ENCODE results near the gene OR6C6. TPM values are rescaled to one million over a fixed set of nuclear protein-coding genes. Genes with fewer than 3 reads are reported as not detected.
"Not testable (repeated sequence)": the region's sequence is repeated elsewhere in the genome, so short reads cannot be mapped to it uniquely, and the experiment has no call there.

Gene OR6C6
- total RNA-seq (not detected in 2 replicates), polyA plus RNA-seq (not detected in 2 replicates), polyA minus RNA-seq (ENCODE audit: low replicate concordance) (not detected in 2 replicates)
- polyA plus RNA-seq (2012), result not detected in 2 replicates

DNA sequence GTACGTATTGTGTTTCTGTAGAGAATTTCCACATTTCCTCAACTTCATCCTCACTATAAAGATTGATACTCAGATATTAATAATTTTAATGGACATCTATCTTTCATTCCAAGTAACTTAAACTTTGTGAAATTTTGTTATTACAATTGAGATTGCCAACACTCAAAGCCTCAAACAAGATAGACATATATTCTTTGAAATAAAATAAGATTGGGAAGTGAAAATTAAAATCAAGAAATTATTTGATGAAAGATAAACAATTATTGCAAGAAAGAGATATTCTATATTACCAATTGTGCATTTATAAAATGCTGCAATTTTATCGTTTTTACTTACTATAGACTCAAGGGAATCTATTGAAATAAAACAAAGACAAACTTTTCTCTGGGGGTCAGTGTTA, at the start of gene OR6C6:
OR6C6 (minus strand) TSS at position 101 of the 400 bp plus-strand sequence. CDS start 1,337 bp downstream, outside the sequence.
- no peaks in the 10 kb centered on the region for H3K4me1 ChIP-seq (ENCODE audit: control insufficient read depth, extremely low read depth, insufficient read depth, low read length)
- no peaks in the 10 kb centered on the region for H4K20me1 ChIP-seq (ENCODE audit: control insufficient read depth, extremely low read depth, insufficient read depth, low read length)
- no peaks in the 10 kb centered on the region for H3K27me3 ChIP-seq (ENCODE audit: control insufficient read depth, insufficient read depth, low read length)
- H3K4me2 ChIP-seq (ENCODE audit: extremely low read depth, insufficient read depth, low read length), result no peak within 1 kb of the TSS
- TF ChIP-seq, protein P1, sequence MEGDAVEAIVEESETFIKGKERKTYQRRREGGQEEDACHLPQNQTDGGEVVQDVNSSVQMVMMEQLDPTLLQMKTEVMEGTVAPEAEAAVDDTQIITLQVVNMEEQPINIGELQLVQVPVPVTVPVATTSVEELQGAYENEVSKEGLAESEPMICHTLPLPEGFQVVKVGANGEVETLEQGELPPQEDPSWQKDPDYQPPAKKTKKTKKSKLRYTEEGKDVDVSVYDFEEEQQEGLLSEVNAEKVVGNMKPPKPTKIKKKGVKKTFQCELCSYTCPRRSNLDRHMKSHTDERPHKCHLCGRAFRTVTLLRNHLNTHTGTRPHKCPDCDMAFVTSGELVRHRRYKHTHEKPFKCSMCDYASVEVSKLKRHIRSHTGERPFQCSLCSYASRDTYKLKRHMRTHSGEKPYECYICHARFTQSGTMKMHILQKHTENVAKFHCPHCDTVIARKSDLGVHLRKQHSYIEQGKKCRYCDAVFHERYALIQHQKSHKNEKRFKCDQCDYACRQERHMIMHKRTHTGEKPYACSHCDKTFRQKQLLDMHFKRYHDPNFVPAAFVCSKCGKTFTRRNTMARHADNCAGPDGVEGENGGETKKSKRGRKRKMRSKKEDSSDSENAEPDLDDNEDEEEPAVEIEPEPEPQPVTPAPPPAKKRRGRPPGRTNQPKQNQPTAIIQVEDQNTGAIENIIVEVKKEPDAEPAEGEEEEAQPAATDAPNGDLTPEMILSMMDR (conservative IDR thresholded peaks at IDR 0.05 in 1 of 2, IDR thresholded peaks at IDR 0.05 in 1 of 2; ENCODE audit: low read depth in 1 of 2, low read length in 2 of 2), result no peak
- no peak for TF ChIP-seq EZH2 (IDR thresholded peaks at IDR 0.05; ENCODE audit: low read length, missing control alignments)
- no peak within 1 kb of the TSS for H2AFZ ChIP-seq (ENCODE audit: low read length)
- H3K9me3 ChIP-seq (ENCODE audit: control insufficient read depth, insufficient read depth, low read depth, low read length), result no peaks in the 10 kb centered on the region
- no peak for DNase-seq (ENCODE audit: low read depth in 2 of 2)
- H3K79me2 ChIP-seq (ENCODE audit: control insufficient read depth, insufficient read depth, low read length), result no peaks in the 10 kb centered on the region
- no peaks in the 10 kb centered on the region for H3K36me3 ChIP-seq (ENCODE audit: control insufficient read depth, insufficient read depth, low read length)
- no peak within 1 kb of the TSS for H3K4me3 ChIP-seq (replicated peaks in 1 of 4; ENCODE audit: control extremely low read depth in 1 of 4, insufficient read depth in 1 of 4, low read depth in 3 of 4, low read length in 4 of 4)
- H3K27ac ChIP-seq (ENCODE audit: insufficient read depth, low read length), result no peak within 1 kb of the TSS
- no peak within 1 kb of the TSS for H3K9ac ChIP-seq (ENCODE audit: insufficient read depth, low read length)

DNA sequence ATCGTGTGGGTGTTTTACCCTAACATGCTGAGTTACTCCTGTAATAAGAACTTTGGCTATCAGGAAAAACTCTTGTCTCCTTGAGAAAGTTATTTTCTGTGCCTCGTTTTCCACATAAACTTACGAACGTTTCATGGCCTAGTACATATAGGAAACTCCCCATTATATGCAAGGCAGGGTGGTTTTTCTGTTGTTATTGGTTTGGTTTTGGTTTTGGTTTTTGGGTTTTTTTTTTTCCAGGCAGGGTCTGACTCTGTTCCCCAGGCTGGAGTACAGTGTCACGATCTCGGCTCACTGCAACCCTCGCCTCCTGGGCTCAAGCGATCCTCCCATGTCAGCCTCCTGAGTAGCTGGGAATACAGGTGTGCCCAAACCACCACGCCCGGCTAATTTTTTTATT, 39.6 kb upstream of the OR6C6 start:
- DNase-seq (ENCODE audit: low read depth in 2 of 2), result no peak
- Histone ChIP-seq H3K9ac (ENCODE audit: insufficient read depth, low read length) (no peak overlapping the region), H3K79me2 (ENCODE audit: control insufficient read depth, insufficient read depth, low read length) (no peaks in the 10 kb centered on the region), H3K27me3 (ENCODE audit: control insufficient read depth, insufficient read depth, low read length) (no peaks in the 10 kb centered on the region), H4K20me1 (ENCODE audit: control insufficient read depth, extremely low read depth, insufficient read depth, low read length) (no peaks in the 10 kb centered on the region), H3K4me2 (ENCODE audit: extremely low read depth, insufficient read depth, low read length) (no peak overlapping the region), H3K9me3 (ENCODE audit: control insufficient read depth, insufficient read depth, low read depth, low read length) (no peaks in the 10 kb centered on the region), H3K4me1 (ENCODE audit: control insufficient read depth, extremely low read depth, insufficient read depth, low read length) (no peaks in the 10 kb centered on the region), H3K4me3 (replicated peaks in 1 of 4; ENCODE audit: control extremely low read depth in 1 of 4, insufficient read depth in 1 of 4, low read depth in 3 of 4, low read length in 4 of 4) (no peak overlapping the region), H3K36me3 (ENCODE audit: control insufficient read depth, insufficient read depth, low read length) (no peaks in the 10 kb centered on the region), H3K27ac (ENCODE audit: insufficient read depth, low read length) (no peak overlapping the region), H2AFZ (ENCODE audit: low read length) (no peak overlapping the region)
- TF ChIP-seq EZH2 (IDR thresholded peaks at IDR 0.05; ENCODE audit: low read length, missing control alignments), result no peak
- TF ChIP-seq, protein P1 (conservative IDR thresholded peaks at IDR 0.05 in 1 of 2, IDR thresholded peaks at IDR 0.05 in 1 of 2; ENCODE audit: low read depth in 1 of 2, low read length in 2 of 2), result no peak

DNA sequence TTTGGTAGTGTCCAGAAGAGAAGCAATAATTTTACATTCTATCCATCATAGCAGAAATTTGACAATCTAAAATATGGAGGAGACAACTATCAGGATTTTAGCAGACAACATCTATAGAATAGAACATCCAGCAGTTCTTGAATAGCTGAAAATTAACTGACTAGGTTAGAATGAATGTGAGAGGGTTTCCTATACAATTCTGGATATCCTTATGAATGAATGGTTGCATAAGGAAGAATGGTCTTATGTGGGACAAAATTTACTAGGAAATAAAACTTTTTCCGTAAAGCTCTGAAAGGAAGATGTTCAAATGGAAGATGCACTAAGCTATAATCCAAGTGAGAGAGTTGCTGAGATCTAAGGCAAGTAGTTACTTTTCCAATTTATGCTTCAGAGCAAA, 34.1 kb upstream of the OR6C6 start, which contains the start of gene OR6C3:
OR6C3 (plus strand) TSS at position 301 of the 400 bp plus-strand sequence. CDS start 955 bp downstream, outside the sequence.
- H3K27me3 ChIP-seq (ENCODE audit: control insufficient read depth, insufficient read depth, low read length), result no peaks in the 10 kb centered on the region
- no peak within 1 kb of the TSS for H2AFZ ChIP-seq (ENCODE audit: low read length)
- H3K4me3 ChIP-seq (replicated peaks in 1 of 4; ENCODE audit: control extremely low read depth in 1 of 4, insufficient read depth in 1 of 4, low read depth in 3 of 4, low read length in 4 of 4), result no peak within 1 kb of the TSS
- no peaks in the 10 kb centered on the region for H3K9me3 ChIP-seq (ENCODE audit: control insufficient read depth, insufficient read depth, low read depth, low read length)
- H3K4me2 ChIP-seq (ENCODE audit: extremely low read depth, insufficient read depth, low read length), result no peak within 1 kb of the TSS
- no peak within 1 kb of the TSS for H3K9ac ChIP-seq (ENCODE audit: insufficient read depth, low read length)
- no peak for TF ChIP-seq EZH2 (IDR thresholded peaks at IDR 0.05; ENCODE audit: low read length, missing control alignments)
- TF ChIP-seq, protein P1 (conservative IDR thresholded peaks at IDR 0.05 in 1 of 2, IDR thresholded peaks at IDR 0.05 in 1 of 2; ENCODE audit: low read depth in 1 of 2, low read length in 2 of 2), result no peak
- no peaks in the 10 kb centered on the region for H4K20me1 ChIP-seq (ENCODE audit: control insufficient read depth, extremely low read depth, insufficient read depth, low read length)
- H3K36me3 ChIP-seq (ENCODE audit: control insufficient read depth, insufficient read depth, low read length), result no peaks in the 10 kb centered on the region
- no peaks in the 10 kb centered on the region for H3K79me2 ChIP-seq (ENCODE audit: control insufficient read depth, insufficient read depth, low read length)
- H3K4me1 ChIP-seq (ENCODE audit: control insufficient read depth, extremely low read depth, insufficient read depth, low read length), result no peaks in the 10 kb centered on the region
- no peak within 1 kb of the TSS for H3K27ac ChIP-seq (ENCODE audit: insufficient read depth, low read length)
- DNase-seq (ENCODE audit: low read depth in 2 of 2), result no peak

DNA sequence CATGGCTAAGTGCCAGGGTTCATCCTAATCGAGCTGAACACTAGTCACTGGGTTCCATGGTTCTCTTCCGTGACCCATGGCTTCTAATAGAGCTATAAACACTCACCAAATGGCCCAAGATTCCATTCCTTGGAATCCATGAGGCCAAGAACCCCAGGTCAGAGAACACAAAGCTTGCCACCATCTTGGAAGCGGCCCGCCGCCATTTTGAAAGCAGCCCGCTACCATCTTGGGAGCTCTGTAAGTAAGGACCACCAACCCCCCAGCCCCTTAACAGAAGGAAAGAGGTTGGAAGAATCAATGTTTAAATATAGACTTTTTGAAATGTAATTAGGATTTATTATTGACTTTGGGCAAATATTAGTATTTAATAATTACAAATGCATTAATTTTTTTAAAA, 29.4 kb upstream of the OR6C6 start:
- H2AFZ ChIP-seq (ENCODE audit: low read length); H3K27ac ChIP-seq (ENCODE audit: insufficient read depth, low read length); H3K36me3 ChIP-seq (ENCODE audit: control insufficient read depth, insufficient read depth, low read length); H3K9me3 ChIP-seq (ENCODE audit: control insufficient read depth, insufficient read depth, low read depth, low read length); H3K4me3 ChIP-seq (replicated peaks in 1 of 4; ENCODE audit: control extremely low read depth in 1 of 4, insufficient read depth in 1 of 4, low read depth in 3 of 4, low read length in 4 of 4); H3K9ac ChIP-seq (ENCODE audit: insufficient read depth, low read length); H3K4me2 ChIP-seq (ENCODE audit: extremely low read depth, insufficient read depth, low read length); DNase-seq (ENCODE audit: low read depth in 2 of 2); H4K20me1 ChIP-seq (ENCODE audit: control insufficient read depth, extremely low read depth, insufficient read depth, low read length); H3K4me1 ChIP-seq (ENCODE audit: control insufficient read depth, extremely low read depth, insufficient read depth, low read length); H3K79me2 ChIP-seq (ENCODE audit: control insufficient read depth, insufficient read depth, low read length); H3K27me3 ChIP-seq (ENCODE audit: control insufficient read depth, insufficient read depth, low read length): not testable (repeated sequence)
